NCI-H1694 treated with DMSO at 0.1 percent for 48 hours (cell line): ENCODE results near the gene ZNF222.
A peak's percentile ranks its signal among the peaks of the same experiment; 100 is the strongest.

Source experiments
- DNase-seq: peaks from one replicate; lab custom pipeline; 2025; lab: John Stamatoyannopoulos, UW

ZNF222 gene

DNA sequence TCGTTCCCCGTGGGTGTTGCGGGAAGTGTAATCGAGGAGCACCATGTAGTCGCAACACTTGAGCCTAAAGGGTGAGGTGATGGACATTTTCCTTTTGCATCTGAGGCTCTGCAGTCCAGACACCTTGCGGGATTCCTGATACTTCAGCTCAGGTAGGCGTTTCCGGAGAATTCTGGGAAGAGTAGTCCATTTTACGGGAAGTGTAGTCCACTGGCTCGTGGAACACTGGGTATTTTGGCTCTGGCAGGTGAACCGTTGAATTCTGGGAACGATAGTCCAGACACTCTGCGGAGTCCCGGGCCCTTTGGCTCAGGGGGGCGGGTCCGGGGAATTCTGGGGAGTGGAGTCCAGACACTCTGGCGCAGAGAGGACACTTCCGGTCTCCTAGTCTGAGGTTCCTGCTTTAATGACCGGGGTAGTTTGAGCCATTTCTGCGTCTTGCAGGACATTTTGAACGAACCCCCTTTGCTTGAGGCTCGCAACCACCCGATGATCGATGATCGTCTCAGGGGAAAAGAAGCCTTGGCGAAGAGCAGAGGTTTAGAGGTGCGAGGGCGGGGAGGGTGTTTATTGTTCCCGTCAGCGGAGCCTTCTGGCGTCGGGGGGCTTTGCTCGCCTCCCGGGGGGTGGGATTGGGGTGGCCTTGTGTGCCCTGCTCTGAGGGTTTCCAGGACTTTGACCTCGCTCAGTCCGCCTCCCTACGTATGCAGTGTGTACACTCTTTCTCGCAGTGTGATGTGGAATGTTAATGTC lies 26.6 kb downstream of the ZNF222 start, which contains the start of gene ZNF223:
Gene ZNF223 (plus strand): TSS at position 387 of the 753 bp plus-strand sequence. CDS start 3,141 bp downstream, outside the sequence.
- peak; percentile 92 for DNase-seq

- no peak for DNase-seq
Measured at GRCh38 chr19:44055870-44056269, 30.7 kb downstream of the ZNF222 start.

DNA sequence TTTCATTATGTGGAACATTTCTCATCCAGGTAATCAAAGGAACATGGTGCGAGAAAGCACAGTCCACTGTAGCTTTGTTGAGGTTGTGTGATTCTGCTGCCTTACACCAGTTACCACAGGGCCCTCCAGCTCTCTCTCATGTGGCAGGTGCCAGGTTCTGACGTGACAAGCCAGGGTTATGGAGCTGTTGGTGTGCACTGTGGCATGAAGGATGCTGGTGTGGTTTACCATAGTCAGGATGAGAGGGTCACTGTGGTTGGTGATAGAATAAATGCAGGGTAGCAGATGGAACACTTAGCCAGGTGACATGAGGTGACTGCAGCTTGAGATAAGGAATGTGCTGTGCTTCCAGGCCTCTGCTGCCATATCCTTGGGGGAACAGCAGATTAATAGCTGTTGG lies 34.0 kb downstream of the ZNF222 start:
- no peak for DNase-seq

GRCh38 chr19:44061038-44061437 lies 35.9 kb downstream of the ZNF222 start:
- no peak for DNase-seq

DNA sequence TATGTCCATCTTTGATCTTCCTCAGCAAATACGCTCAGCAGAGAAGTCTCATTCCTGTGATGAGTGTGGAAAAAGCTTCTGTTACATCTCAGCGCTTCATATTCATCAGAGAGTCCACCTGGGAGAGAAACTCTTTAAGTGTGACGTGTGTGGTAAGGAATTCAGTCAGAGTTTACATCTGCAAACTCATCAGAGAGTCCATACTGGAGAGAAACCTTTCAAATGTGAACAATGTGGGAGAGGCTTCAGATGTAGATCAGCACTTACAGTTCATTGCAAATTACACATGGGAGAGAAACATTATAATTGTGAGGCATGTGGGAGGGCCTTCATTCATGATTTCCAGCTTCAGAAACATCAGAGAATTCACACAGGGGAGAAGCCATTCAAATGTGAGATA lies 41.1 kb downstream of the ZNF222 start:
- DNase-seq = no peak

DNA sequence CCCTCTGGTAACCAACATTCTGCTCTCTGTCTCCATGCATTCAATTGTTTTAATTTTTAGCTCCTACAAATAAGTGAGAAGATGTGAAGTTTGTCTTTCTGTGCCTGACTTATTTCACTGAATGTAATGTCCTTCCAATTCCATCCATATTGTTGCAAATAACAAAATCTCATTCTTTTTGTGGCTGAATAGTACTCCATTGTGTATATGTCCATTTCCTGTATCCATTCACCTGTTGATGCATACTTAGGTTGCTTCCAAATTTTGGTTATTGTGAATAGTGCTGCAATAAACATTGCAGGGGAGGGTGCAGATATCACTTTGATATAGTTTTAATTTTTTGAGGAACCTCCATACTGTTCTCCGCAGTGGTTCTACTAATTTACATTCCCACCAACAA lies 44.2 kb downstream of the ZNF222 start:
- no peak for DNase-seq

- peak; percentile 80 for DNase-seq
Measured at GRCh38 chr19:44071824-44072542, 46.8 kb downstream of the ZNF222 start, which contains the start of gene ZNF284. TSS of gene ZNF284 (plus strand) at chr19:44072159. CDS start at chr19:44076390, 4,231 bp downstream.

DNA sequence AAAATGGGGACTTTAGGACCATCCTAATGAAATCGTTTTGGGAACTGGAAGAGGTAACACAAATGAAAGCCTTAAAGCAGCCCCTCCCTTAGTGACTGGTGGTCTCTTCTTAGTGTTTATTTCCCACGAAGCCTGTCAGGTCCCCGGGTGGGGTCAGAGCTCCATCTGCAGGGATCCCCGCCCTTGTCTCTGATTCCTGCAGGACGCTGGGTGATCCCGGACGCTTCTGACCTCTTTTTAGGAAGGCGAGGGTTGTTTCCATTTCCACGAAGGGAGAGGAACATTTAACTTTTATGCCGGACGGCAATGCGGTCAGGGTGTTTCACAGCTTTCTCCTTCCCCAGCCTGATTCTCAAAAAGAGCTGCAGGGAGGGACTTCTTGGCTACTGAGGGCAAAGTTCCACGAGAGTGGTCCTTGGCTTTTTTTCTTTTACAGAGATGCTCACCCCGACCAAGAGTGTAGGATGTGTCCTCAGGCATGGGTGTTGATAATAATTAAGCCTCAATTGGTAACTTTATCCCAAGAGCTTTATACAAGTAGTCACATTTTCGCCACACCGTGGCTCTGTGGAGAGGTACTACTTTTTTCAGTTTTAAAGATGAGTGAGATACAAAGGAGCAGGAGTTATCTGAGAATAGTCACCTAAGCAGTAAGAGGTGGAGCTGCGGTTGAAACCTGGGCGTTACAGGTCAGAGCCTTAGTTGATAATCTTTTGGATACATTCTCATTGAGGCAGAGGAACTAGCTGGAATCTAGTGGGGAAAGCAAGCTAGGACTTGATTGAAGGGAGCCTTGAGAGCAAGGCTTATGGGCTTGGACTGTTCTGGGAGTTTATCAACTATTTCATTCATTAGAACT lies 47.6 kb downstream of the ZNF222 start:
- DNase-seq = no peak

DNA sequence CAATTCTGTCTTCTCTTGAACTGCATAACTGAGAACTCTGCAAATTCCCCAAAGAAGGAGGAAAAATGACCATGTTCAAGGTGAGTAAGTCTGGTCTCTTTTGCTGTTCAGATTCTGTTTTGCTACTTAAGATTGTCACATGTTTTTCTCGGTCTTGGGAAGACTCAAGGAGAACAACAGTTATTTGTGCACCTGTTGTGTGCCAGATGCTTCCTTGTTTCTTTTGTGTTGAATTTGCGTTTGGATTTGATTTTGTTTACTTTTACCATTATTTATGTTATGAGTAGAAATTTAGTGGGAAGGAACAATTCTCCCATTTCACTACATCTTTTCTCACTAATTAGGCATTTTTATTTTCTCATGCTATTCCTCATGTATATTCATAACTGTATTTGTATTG lies 51.1 kb downstream of the ZNF222 start:
- DNase-seq = no peak
